Cardiac muscle cell (in vitro differentiated cells and primary cell): ENCODE data around the gene COPZ1. TPM values are rescaled to one million over a fixed set of nuclear protein-coding genes. Genes with fewer than 3 reads are reported as not detected.

ENCODE experiments used
- DNase-seq, 2 donors: peaks; one replicate each; pipeline versions ENCODE4 v3.0.0 to v3.0.0-alpha.2; 2010 to 2017; ENCODE audit warnings: low read depth in 1 of 2, low spot score in 1 of 2
- H3K27ac ChIP-seq: fragments of 200-600 bp; sonication (generic); 2 replicates; pipeline ENCODE4 v1.5.1; 2016
- H3K27me3 ChIP-seq: fragments of 200-600 bp; sonication (generic); 2 replicates; pipeline ENCODE4 v1.6.0; 2016; ENCODE audit warnings: control low read depth
- H3K36me3 ChIP-seq: fragments of 200-600 bp; sonication (generic); 2 replicates; pipeline ENCODE4 v1.5.1; 2016; ENCODE audit warnings: control low read depth
- H3K4me1 ChIP-seq: fragments of 200-600 bp; sonication (generic); 2 replicates; pipeline ENCODE4 v1.8.1; 2017; ENCODE audit warnings: low read depth, mild to moderate bottlenecking, mixed run types
- H3K4me3 ChIP-seq: fragments of 200-600 bp; sonication (generic); 2 replicates; pipeline ENCODE4 v1.5.1; 2016; ENCODE audit warnings: mild to moderate bottlenecking
- H3K9me3 ChIP-seq: fragments of 200-600 bp; sonication (generic); 2 replicates; pipeline ENCODE4 v1.5.1; 2017; ENCODE audit warnings: low read depth, mild to moderate bottlenecking, control low read depth
- polyA plus RNA-seq: library from polyadenylated mRNA; unstranded; fragments of >200 nt; fragmentation: Nextera tagmentation; extraction: Ambion mirVana; gene quantifications from 2 replicates; pipeline ENCODE4 v1.2.1, GENCODE V29; 2016
- total RNA-seq: library from RNA; depleted of rRNA; stranded (reverse); fragments of >200 nt; gene quantifications from 2 replicates; pipeline ENCODE4 v1.2.3, GENCODE V29; 2016
- TF ChIP-seq, protein P1 (sequence below): IDR thresholded peaks from 2 replicates; pipeline ENCODE4 v1.5.1; 2012; ENCODE audit warnings: low read depth, mild to moderate bottlenecking, low read length

The COPZ1 gene
- total and polyA plus RNA-seq, 2 experiments from 2014 or later, result 152 to 213 TPM

DNA sequence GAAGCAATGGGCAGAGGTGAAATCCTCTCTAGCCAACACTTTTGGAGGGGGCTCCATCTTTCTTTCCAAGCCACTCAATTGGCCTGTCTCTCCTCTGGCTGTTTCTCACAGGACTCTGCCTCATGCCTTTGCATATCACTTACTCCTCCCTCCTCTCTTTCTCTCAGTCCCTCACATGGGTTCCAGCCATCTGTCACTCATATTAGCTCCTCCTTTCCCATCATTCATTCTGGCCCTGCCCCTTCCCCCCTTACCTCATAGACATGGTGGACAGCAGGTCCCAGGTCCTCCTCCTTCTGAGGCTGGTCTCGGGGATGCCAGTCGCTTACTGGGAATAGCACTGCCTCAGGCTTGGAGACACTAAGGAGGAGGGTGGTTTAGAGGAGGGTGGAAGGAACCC is 76.2 kb downstream of the COPZ1 start:
- Histone ChIP-seq H3K27ac (no peak overlapping the region), H3K9me3 (no peaks in the 10 kb centered on the region), H3K4me1 (no peaks in the 10 kb centered on the region), H3K27me3 (no peaks in the 10 kb centered on the region), H3K4me3 (no peak overlapping the region), H3K36me3 (peaks cover 55% of the 10 kb centered on the region)
- TF ChIP-seq, protein P1, sequence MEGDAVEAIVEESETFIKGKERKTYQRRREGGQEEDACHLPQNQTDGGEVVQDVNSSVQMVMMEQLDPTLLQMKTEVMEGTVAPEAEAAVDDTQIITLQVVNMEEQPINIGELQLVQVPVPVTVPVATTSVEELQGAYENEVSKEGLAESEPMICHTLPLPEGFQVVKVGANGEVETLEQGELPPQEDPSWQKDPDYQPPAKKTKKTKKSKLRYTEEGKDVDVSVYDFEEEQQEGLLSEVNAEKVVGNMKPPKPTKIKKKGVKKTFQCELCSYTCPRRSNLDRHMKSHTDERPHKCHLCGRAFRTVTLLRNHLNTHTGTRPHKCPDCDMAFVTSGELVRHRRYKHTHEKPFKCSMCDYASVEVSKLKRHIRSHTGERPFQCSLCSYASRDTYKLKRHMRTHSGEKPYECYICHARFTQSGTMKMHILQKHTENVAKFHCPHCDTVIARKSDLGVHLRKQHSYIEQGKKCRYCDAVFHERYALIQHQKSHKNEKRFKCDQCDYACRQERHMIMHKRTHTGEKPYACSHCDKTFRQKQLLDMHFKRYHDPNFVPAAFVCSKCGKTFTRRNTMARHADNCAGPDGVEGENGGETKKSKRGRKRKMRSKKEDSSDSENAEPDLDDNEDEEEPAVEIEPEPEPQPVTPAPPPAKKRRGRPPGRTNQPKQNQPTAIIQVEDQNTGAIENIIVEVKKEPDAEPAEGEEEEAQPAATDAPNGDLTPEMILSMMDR, result no peak
- DNase-seq, result no peak

Other genes starting within 250 kb of the COPZ1 start
- 54.2 and 57.2 TPM in 2 replicates for gene SMUG1, start 136.1 kb upstream of the COPZ1 start, total RNA-seq
- gene SMUG1, start 136.1 kb upstream of the COPZ1 start, polyA plus RNA-seq, result 39.8 and 50.9 TPM in 2 replicates
- 72.7 and 98.3 TPM in 2 replicates for gene CBX5, start 45.0 kb upstream of the COPZ1 start, total RNA-seq
- gene CBX5, start 45.0 kb upstream of the COPZ1 start, polyA plus RNA-seq, result 49.5 and 63.9 TPM in 2 replicates
- 782 and 963 TPM in 2 replicates for gene HNRNPA1, start 44.4 kb upstream of the COPZ1 start, total RNA-seq
- gene HNRNPA1, start 44.4 kb upstream of the COPZ1 start, polyA plus RNA-seq, result 794 and 804 TPM in 2 replicates
- 4.9 and 9.9 TPM in 2 replicates for gene NFE2, start 24.1 kb upstream of the COPZ1 start, total RNA-seq
- gene NFE2, start 24.1 kb upstream of the COPZ1 start, polyA plus RNA-seq, result 8.4 and 10.1 TPM in 2 replicates
- gene GPR84, start 39.4 kb downstream of the COPZ1 start, total RNA-seq, result 0.09 TPM in 1 of 2 replicates, not detected in the other
- not detected in 2 replicates for gene GPR84, start 39.4 kb downstream of the COPZ1 start, polyA plus RNA-seq
- 13.0 and 20.0 TPM in 2 replicates for gene ZNF385A, start 59.6 kb downstream of the COPZ1 start, total RNA-seq
- 13.4 and 16.0 TPM in 2 replicates for gene ZNF385A, start 59.6 kb downstream of the COPZ1 start, polyA plus RNA-seq
- 45.9 and 55.8 TPM in 2 replicates for gene ITGA5, start 94.1 kb downstream of the COPZ1 start, total RNA-seq
- gene ITGA5, start 94.1 kb downstream of the COPZ1 start, polyA plus RNA-seq, result 52.6 and 53.2 TPM in 2 replicates
- gene GTSF1, start 148.5 kb downstream of the COPZ1 start, total RNA-seq, result not detected in 2 replicates
- 0.40 TPM in 1 of 2 replicates, not detected in the other for gene GTSF1, start 148.5 kb downstream of the COPZ1 start, polyA plus RNA-seq
- gene NCKAP1L, start 172.6 kb downstream of the COPZ1 start, total RNA-seq, result 0.06 and 0.28 TPM in 2 replicates
- gene NCKAP1L, start 172.6 kb downstream of the COPZ1 start, polyA plus RNA-seq, result 0.07 and 0.19 TPM in 2 replicates
- 17.0 and 23.7 TPM in 2 replicates for gene PDE1B, start 224.5 kb downstream of the COPZ1 start, total RNA-seq
- gene PDE1B, start 224.5 kb downstream of the COPZ1 start, polyA plus RNA-seq, result 22.1 and 25.6 TPM in 2 replicates